NCI-H82 treated with DMSO at 0.1 percent for 48 hours (cell line): ENCODE data around the gene GCH1.
"Not testable (repeated sequence)": the region's sequence is repeated elsewhere in the genome, so short reads cannot be mapped to it uniquely, and the experiment has no call there.

Source experiments
- DNase-seq: peaks from one replicate; lab custom pipeline; 2025; ENCODE audit not compliant: unreplicated experiment; lab: John Stamatoyannopoulos, UW

The GCH1 gene

DNA sequence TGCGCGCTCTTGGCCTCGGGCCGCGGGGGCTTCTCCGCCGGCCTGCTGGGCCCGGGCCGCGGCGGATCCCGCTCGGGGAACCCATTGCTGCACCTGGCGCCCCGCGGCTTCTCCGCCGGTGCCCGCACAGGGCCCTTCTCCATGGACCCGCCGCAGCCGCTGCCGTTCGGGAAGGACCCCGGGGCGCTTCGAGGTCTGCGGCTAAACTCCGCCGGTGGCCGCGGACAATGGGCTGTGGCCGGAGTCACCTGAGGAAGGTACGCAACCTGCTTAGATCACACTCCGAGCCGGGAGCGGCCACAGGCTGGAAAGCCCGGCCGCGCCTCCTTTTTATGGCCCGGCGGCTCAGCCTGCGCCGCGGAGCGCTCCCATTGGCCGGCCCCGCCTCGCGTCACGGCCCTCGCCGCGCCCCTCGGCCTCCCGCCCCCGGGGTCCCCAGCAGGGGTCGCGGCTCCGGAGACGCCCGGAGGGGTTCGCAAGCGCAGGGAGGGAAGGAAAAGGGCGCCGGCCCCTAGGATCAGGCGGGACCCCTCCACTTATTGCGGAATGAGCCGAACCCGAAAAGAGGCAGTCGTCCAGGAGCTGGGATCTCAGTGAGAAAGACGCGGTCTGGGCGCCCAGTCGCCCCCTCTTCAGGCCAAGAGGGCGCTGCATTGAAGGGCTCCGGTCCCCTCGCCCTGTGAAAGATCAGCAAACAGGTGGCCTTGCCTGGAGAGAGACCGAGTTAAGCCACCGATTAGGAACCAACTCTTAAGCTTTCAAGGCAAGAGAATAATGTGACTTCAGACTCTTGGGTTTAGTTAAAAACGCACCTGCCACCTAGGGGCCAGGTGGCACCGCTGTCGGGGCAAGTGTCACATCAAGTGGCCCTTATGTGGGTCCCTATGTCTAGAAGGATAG, at the start of gene GCH1:
TSS of gene GCH1 (minus strand) at position 306 of the 900 bp plus-strand sequence. CDS start at position 143, 163 bp downstream.
- peak; percentile 15 for DNase-seq

GRCh38 chr14:54947230-54947629, 44.6 kb upstream of the GCH1 start:
- DNase-seq = no peak

GRCh38 chr14:54946500-54946899, 43.9 kb upstream of the GCH1 start:
- DNase-seq = no peak

GRCh38 chr14:54944737-54945391, 42.2 kb upstream of the GCH1 start:
- DNase-seq = no peak

- no peak for DNase-seq
Observed at GRCh38 chr14:54942913-54943312, 40.3 kb upstream of the GCH1 start.

GRCh38 chr14:54936816-54937215, 34.2 kb upstream of the GCH1 start:
- no peak for DNase-seq

DNA sequence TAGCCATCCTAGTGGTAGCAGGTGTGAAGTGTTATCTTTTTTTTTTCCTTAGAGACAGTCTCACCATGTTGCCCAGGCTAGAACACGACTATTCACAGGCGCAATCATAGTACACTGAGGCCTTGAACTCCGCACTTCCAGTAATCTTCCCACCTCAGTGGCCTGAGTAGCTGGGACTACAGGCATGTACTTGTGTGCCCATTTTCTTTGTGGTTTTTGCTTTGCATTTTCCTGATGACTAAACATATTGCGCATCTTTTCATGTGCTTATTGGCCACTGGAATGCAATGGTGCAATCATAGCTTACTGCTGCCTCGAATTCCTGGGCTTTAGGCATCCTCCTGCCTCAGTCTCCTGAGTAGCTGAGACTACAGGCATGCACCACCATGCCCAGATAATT, 33.3 kb upstream of the GCH1 start:
- DNase-seq = no peak

DNA sequence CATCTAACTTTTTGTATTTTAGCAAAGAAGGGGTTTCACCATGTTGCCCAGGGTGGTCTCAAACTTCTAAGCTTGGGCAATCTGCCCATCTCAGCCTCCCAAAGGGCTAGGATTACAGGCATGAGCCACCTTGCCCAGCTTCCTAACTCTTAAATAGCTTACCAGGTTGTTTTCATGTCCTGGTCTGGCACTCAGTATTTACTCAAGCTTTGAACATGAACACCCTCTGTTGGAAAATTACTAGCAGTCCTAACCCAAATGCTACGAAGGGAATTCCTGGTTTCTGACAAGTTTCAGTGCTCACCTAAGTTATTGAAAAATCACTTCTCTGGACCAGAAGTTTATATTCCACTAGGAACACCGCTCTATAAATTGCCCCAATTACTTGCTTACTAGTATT, 32.5 kb upstream of the GCH1 start:
- no peak for DNase-seq

DNA sequence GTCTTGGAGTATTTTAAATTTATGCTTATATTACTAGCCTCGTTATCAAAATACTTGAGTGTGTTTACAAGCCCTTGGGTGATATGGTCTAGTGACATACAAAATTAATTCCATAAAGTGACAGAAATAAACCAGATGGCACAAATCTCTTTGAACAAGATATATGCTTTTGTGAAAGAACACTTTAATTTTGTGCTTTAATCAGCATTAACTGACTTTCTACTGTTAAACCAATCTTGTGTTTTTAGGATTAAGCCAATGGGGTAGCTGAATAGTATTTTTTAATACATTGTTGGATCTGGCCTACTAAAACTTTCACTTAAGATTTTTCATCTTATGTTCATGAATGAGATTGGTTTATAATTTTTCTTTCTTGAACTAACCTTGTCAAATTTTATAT, 30.4 kb upstream of the GCH1 start:
- DNase-seq = no peak

GRCh38 chr14:54931598-54932340, 29.1 kb upstream of the GCH1 start:
- DNase-seq = no peak

- DNase-seq = no peak
Observed at GRCh38 chr14:54931101-54931500, 28.5 kb upstream of the GCH1 start.

DNA sequence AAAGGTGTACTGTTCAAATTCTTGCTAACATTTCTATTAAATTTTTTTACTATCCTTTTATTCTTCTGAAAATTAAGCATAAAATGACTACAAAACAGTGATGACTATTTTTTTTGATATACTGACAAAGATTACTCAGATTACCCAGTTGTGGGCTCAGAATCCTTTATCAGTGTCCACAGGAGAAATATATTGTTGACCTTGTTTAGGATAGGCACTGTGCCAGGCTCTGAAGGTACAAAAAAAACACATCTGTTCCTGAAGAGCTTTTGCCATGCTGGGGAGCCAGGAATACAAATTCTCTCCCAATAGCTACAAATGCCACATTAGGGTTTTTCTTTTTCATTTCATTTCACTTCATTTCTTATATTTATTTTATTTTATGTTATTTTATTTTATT, 26.9 kb upstream of the GCH1 start:
- DNase-seq = no peak

- DNase-seq = no peak
Observed at GRCh38 chr14:54928216-54928615, 25.6 kb upstream of the GCH1 start.

DNA sequence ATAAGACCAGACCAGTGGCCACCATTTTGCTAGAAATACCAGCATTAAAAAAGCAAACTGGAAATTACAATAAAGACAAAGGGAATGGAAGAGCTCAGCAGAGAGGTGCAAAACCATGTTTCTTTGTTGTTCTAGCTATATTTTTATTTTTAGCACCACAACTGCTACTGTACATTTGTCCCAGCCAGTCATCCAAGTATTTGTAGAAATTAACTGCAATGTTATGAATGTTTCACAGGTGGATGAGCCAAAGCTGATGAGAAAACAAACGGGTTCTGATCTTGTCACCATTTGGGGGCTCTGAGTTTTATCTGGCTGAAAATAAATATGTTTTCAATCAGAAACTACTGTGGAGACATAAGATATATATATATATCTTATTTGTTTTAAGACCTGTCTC, 24.9 kb upstream of the GCH1 start:
- DNase-seq = no peak

- not testable (repeated sequence) for DNase-seq
Observed at GRCh38 chr14:54926570-54926969, 23.9 kb upstream of the GCH1 start.

GRCh38 chr14:54922598-54922997, 20.0 kb upstream of the GCH1 start:
- DNase-seq = no peak

DNA sequence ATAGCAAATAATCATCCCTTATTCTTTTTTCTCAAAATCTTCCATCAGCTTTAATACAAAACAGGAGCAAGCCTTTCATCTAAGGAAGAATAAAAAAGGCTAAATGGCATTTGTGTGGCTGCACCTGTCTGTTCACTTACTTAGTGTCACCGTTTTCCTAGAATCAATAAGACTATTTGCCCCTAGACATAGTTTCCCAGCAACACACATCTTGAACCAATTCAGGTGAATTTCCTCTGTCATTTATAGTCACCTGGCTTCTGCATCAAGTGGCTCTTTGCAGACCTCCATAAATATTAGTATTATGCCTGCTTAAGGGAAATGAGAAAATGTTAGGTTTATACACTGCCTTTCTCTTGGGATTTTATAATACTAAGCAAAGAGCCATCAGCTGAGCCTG, 17.4 kb upstream of the GCH1 start:
- DNase-seq = no peak

DNA sequence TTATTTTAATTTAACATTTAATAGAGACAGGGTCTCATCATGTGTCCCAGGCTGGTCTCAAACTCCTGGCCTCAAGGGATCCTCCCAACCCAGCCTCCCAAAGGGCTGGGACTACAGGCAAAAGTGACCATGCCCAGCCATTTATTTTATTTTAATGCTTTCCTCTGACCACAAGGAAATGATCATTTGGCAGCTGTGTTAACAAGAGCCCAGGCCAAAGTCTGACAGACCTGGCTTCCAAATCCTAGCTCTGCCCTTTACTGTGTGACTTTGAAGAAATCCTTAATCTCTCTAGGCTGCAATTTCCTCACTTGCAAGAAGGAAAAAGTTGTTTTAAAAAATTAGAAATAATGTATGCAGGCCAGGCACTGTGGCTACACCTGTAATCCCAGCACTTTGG, 16.7 kb upstream of the GCH1 start:
- no peak for DNase-seq

DNA sequence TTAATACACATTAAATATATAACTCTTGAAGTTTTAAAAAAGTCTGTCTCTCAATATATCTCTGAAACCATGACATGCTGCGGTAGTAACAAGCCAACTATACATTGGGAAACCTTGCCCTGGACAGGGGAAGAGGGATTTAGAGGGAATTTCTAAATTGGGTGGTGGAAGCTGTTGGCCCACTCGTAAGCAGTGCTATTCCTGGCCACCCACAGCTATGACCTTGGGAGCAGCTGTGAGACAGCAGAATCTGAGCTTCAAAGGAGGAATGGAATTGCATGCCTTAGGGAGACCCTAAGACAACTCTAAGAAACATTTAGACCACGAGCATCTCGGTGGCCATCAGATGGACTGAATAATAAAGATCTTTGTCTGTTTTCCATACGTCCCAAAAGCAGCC, 15.8 kb upstream of the GCH1 start:
- no peak for DNase-seq

GRCh38 chr14:54916101-54916500, 13.5 kb upstream of the GCH1 start:
- no peak for DNase-seq

GRCh38 chr14:54909817-54910558, 7.4 kb upstream of the GCH1 start:
- DNase-seq = no peak
